Adrenal gland (tissue), 19 donors: ENCODE results near the gene ADAMTS6. TPM values are rescaled to one million over a fixed set of nuclear protein-coding genes. Genes with fewer than 3 reads are reported as not detected.

Experiments used
- DNase-seq, 7 donors: peaks; one replicate each; pipeline ENCODE4 v3.0.0-alpha.2; 2019 to 2020
- H3K27ac ChIP-seq, 5 donors: fragments of 200-600 bp; sonication (generic) in 4 of 5; 1 replicate in 3 of 5; 2 replicates in 2 of 5; pipeline versions ENCODE4 v1.5.1 to v1.8.0; 2016 to 2020; ENCODE audit warnings: mild to moderate bottlenecking in 1 of 5
- H3K27me3 ChIP-seq: fragments of 200-600 bp; 2 replicates; pipeline ENCODE4 v1.8.0; 2021
- H3K36me3 ChIP-seq, 2 donors: fragments of 200-600 bp; replicated peaks in 1 of 2; 1 replicate in 1 of 2; 2 replicates in 1 of 2; pipeline versions ENCODE4 v1.5.1 to v1.8.0; 2018 to 2022
- H3K4me1 ChIP-seq, 2 donors: fragments of 200-600 bp; replicated peaks in 1 of 2; 1 replicate in 1 of 2; 2 replicates in 1 of 2; pipeline versions ENCODE4 v1.5.1 to v1.8.0; 2018 to 2021
- H3K4me3 ChIP-seq, 4 donors: fragments of 200-600 bp; sonication (generic) in 3 of 4; one replicate each; pipeline ENCODE4 v1.5.1; 2016 to 2018
- H3K9me3 ChIP-seq, 3 donors: fragments of 200-600 bp; sonication (generic) in 1 of 3; replicated peaks in 1 of 3; 1 replicate in 2 of 3; 2 replicates in 1 of 3; pipeline versions ENCODE4 v1.5.1 to v1.8.0; 2016 to 2021
- CTCF ChIP-seq, 6 experiments: fragments of 450-650 bp in 4 of 6; fragments of 200-600 bp in 2 of 6; sonication (generic) in 1 of 6; IDR thresholded peaks; 1 replicate in 5 of 6; 2 replicates in 1 of 6; pipeline versions ENCODE4 v1.5.1 to v1.8.0; 2016 to 2021; ENCODE audit warnings: antibody characterized with exemption in 6 of 6, mild to moderate bottlenecking in 2 of 6, moderate library complexity in 1 of 6
- POLR2A ChIP-seq, 2 donors: fragments of 450-650 bp; IDR thresholded peaks; one replicate each; pipeline ENCODE4 v1.6.1; 2017; ENCODE audit warnings: antibody characterized with exemption in 2 of 2, mild to moderate bottlenecking in 2 of 2, moderate library complexity in 1 of 2
- WGBS, 4 donors: extraction: QIAGEN DNeasy Blood & Tissue Kit in 2 of 4; methylation state at CpG; one replicate each; pipeline versions ENCODE4 v1.1.5 to v1.1.7; 2013 to 2017; 5-methylcytosine and 5-hydroxymethylcytosine counted together
- intact Hi-C, 2 donors: fragments of 100-400 bp; cut with DNase I; formaldehyde crosslinking; loops; one replicate each; pipeline versions ENCODE4 v1.14.1 to v1.15.0; 2022 to 2023
- long read RNA-seq, 10 donors: library from polyadenylated mRNA in 3 of 10; unstranded in 2 of 10; stranded (forward) in 1 of 10; transcript quantifications; one replicate each; pipeline ENCODE4 v2.0.0 and lab custom pipeline, GENCODE V29; 2021 to 2026
- polyA plus RNA-seq, 3 donors: library from polyadenylated mRNA; stranded (reverse); fragments of 200-250 nt in 2 of 3; fragments of 350-450 nt in 1 of 3; fragmentation: Illumina TruSeq in 1 of 3; extraction: RNeasy Lipid Tissue Mini Kit (QIAGEN cat#74804) in 1 of 3; gene quantifications; one replicate each; pipeline ENCODE4 v1.2.3, GENCODE V29; 2013 to 2014
- total RNA-seq, 9 donors: library from RNA; depleted of rRNA in 4 of 9; stranded (reverse); fragments of >200 nt in 4 of 9; fragments of 120-200 nt in 1 of 9; fragmentation: NEBNext Ultra II Directional in 1 of 9; extraction: Animal tissue kit (Norgen Biotek cat#: 25700) in 1 of 9; gene quantifications; one replicate each; pipeline versions ENCODE4 v1.1.0 to v1.2.4, GENCODE V29; 2013 to 2023
- donor health status: healthy with polysubstance abuse.
- donor health status: Bipolar disorder and iron deficiency.
- donor health status: DM: yes; HTN: yes; CAD: no.
- donor health status: DM: no; HTN: no; CAD: no.
- donor health status: DM: no; HTN: no; CAD: no.
- donor health status: DM: yes; HTN: yes; CAD: no.

ADAMTS6 gene
- total RNA-seq (10 to 100 TPM in 1 of 9 donors, 1 to 10 TPM in 4, under 1 TPM in 4; 0.54 to 11.9 (median 1.0) TPM), polyA plus RNA-seq (under 1 TPM; 0.24 to 0.91 (median 0.72) TPM)
- long read RNA-seq, donor 1: 0 reads
- long read RNA-seq, donor 2: 0 reads
- long read RNA-seq, donor 3: 0 reads
- long read RNA-seq, donor 4, partial matches to known transcripts: 0 of 1 reads
- long read RNA-seq, donor 4, other reads (novel, unspliced or antisense): 1 of 1 reads
- long read RNA-seq, donor 5, partial matches to known transcripts: 0 of 2 reads
- long read RNA-seq, donor 5, other reads (novel, unspliced or antisense): 2 of 2 reads
- long read RNA-seq, donor 6: 0 reads
- long read RNA-seq, donor 7: 0 reads
- long read RNA-seq, donor 8: 0 reads
- long read RNA-seq, donor 9: 0 reads
- long read RNA-seq, donor 10: 0 reads

GRCh38 chr5:65481635-65482295, at the start of gene ADAMTS6:
Gene ADAMTS6 (minus strand): TSS chr5:65481920. CDS start chr5:65473673, 8,247 bp downstream.
- Histone ChIP-seq H3K27me3 (no peaks in the 10 kb centered on the region), H3K4me1 (peaks cover 5 to 26% of the 10 kb centered on the region in 2 donors), H3K4me3 (peak within 1 kb of the TSS; percentile 6 to 69 (median 48)), H3K36me3 (no peaks in the 10 kb centered on the region), H3K9me3 (no peaks in the 10 kb centered on the region), H3K27ac (peak within 1 kb of the TSS; percentile 81 to 94 (median 89))
- WGBS, 4 donors: 0 to 1% (median 1%) methylated on average over 5 to 12 of the region's 12 CpGs
- peak; percentile 93 to 97 (median 96) for DNase-seq
- TF ChIP-seq CTCF (IDR thresholded peaks at IDR 0.05): no peak
- peak; percentile 8 to 88 for TF ChIP-seq POLR2A (IDR thresholded peaks at IDR 0.05)
- intact Hi-C loops: loop anchor here (10.0 kb wide), 4 partner anchors 377 to 847 kb away; no protein-coding TSS in a partner anchor

- no peak overlapping the region for H3K27ac ChIP-seq
- H3K9me3 ChIP-seq: no peaks in the 10 kb centered on the region
- no peaks in the 10 kb centered on the region for H3K4me1 ChIP-seq
- intact Hi-C loops: no loop called here
- H3K36me3 ChIP-seq: no peaks in the 10 kb centered on the region
- no peak overlapping the region for H3K4me3 ChIP-seq
- no peaks in the 10 kb centered on the region for H3K27me3 ChIP-seq
- WGBS, 4 donors: 65 to 72% (median 68%) methylated on average over 1 of the region's 1 CpG
- TF ChIP-seq POLR2A (IDR thresholded peaks at IDR 0.05) (no peak), CTCF (IDR thresholded peaks at IDR 0.05) (no peak)
- no peak for DNase-seq
Observed at GRCh38 chr5:65530904-65531303, 49.2 kb upstream of the ADAMTS6 start.

GRCh38 chr5:65525726-65526125, 44.0 kb upstream of the ADAMTS6 start:
- no peak for DNase-seq
- no peaks in the 10 kb centered on the region for H3K4me1 ChIP-seq
- H3K9me3 ChIP-seq: no peaks in the 10 kb centered on the region
- intact Hi-C loops: no loop called here
- WGBS, 4 donors: 87 to 98% (median 94%) methylated on average over 3 of the region's 3 CpGs
- no peaks in the 10 kb centered on the region for H3K27me3 ChIP-seq
- no peak for TF ChIP-seq CTCF (IDR thresholded peaks at IDR 0.05)
- TF ChIP-seq POLR2A (IDR thresholded peaks at IDR 0.05): no peak
- no peaks in the 10 kb centered on the region for H3K36me3 ChIP-seq
- H3K4me3 ChIP-seq: no peak overlapping the region
- no peak overlapping the region for H3K27ac ChIP-seq

- H3K36me3 ChIP-seq: no peaks in the 10 kb centered on the region
- WGBS, 4 donors: 84 to 90% (median 85%) methylated on average over 6 of the region's 6 CpGs
- no peak for DNase-seq
- no peak overlapping the region for H3K4me3 ChIP-seq
- H3K27ac ChIP-seq: no peak overlapping the region
- H3K9me3 ChIP-seq: no peaks in the 10 kb centered on the region
- TF ChIP-seq CTCF (IDR thresholded peaks at IDR 0.05) (no peak), POLR2A (IDR thresholded peaks at IDR 0.05) (no peak)
- intact Hi-C loops: no loop called here
- no peaks in the 10 kb centered on the region for H3K27me3 ChIP-seq
- H3K4me1 ChIP-seq: no peaks in the 10 kb centered on the region
Observed at GRCh38 chr5:65512170-65512937, 30.6 kb upstream of the ADAMTS6 start.
